Measurements from ENCODE around the gene PHACTR1. TPM values are rescaled to one million over a fixed set of nuclear protein-coding genes. Genes with fewer than 3 reads are reported as not detected.
A peak's percentile ranks its signal among the peaks of the same experiment; 100 is the strongest.

PHACTR1 gene
- total and polyA plus RNA-seq, 9 of the 15 experiments (the other 6 are each of a cell fraction or from before 2014, with no cell fraction given), result 11.5 to 32.6 (median 22.0) TPM

DNA sequence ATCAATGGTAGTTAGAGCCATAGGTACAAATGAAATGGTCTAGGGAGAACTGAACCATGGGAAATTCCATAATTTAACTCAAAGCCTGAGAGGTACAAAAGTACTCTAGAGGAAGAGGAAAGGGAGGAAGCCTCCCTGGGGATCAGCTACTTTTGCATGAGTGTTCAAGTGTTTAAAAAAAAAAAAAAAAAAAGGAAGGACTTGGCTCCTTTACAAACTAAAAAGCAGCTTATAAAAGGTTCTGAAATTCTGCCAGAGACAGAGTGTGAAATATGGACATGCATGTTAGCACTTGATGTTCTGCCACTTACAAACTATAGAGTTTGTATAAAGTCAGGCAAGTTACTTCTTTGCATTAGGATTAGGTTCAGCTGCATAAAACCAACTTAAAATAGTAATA is 321.7 kb downstream of the PHACTR1 start:
- Histone ChIP-seq H3K79me2 (ENCODE audit: control insufficient read depth, insufficient read depth, low read length) (no peaks in the 10 kb centered on the region), H3K4me2 (ENCODE audit: insufficient read depth, low read length) (no peak overlapping the region), H3K4me3 (no peak overlapping the region), H3K9me3 (replicated peaks; ENCODE audit: control insufficient read depth, insufficient read depth, low read depth, low read length) (no peaks in the 10 kb centered on the region), H3K27ac (ENCODE audit: extremely low read depth, low read depth, low read length) (no peak overlapping the region), H4K20me1 (replicated peaks; ENCODE audit: control insufficient read depth, insufficient read depth, low read length) (no peaks in the 10 kb centered on the region), H3K27me3 (ENCODE audit: control insufficient read depth in 2 of 2, insufficient read depth in 2 of 2, low read length in 2 of 2) (no peaks in the 10 kb centered on the region), H3K9me1 (ENCODE audit: control insufficient read depth, insufficient read depth, low read length) (no peaks in the 10 kb centered on the region), H2AFZ (ENCODE audit: low read depth, low read length) (no peak overlapping the region), H3K36me3 (ENCODE audit: control insufficient read depth, insufficient read depth, low read length) (no peaks in the 10 kb centered on the region), H3K9ac (ENCODE audit: insufficient read depth in 1 of 2, low read depth in 2 of 2, low read length in 2 of 2) (no peak overlapping the region), H3K4me1 (replicated peaks in 1 of 2; ENCODE audit: control insufficient read depth in 2 of 2, insufficient read depth in 2 of 2, low read length in 2 of 2) (no peaks in the 10 kb centered on the region)
- POLR2A ChIA-PET, result interaction anchor here (0.7 kb wide), 1 partner anchor 21 kb away, joined by 3 read pairs; no protein-coding TSS in a partner anchor
- in situ Hi-C loops (cut with MboI), result no loop called here
- FAIRE-seq, result peak; percentile 29
- no peak for ATAC-seq
- DNase-seq (ENCODE audit: extremely low read depth in 1 of 4, low spot score in 3 of 4), result no peak
- CTCF ChIA-PET (ENCODE audit: low intra/inter-chr PET ratio), result no interaction called here
- intact Hi-C loops (cut with micrococcal nuclease), result no loop called here
- no TSS peak for BruUV-seq (replicated peaks)
- TF ChIP-seq SIRT6 (IDR thresholded peaks at IDR 0.05; ENCODE audit: low read depth, low read length) (no peak), TAF1 (IDR thresholded peaks at IDR 0.05; ENCODE audit: control insufficient read depth, extremely low read depth, insufficient read depth, low read length, severe bottlenecking) (no peak), PYGO2 (tag; IDR thresholded peaks at IDR 0.05) (no peak), ZNF431 (CRISPR knock-in tag; IDR thresholded peaks at IDR 0.05) (no peak), GABPA (tag; conservative IDR thresholded peaks at IDR 0.05; ENCODE audit: low read depth) (no peak), ILK (tag; IDR thresholded peaks at IDR 0.05; ENCODE audit: borderline replicate concordance, low read depth) (no peak), NCOA1 (IDR thresholded peaks at IDR 0.05; ENCODE audit: low read depth) (no peak), BRD9 (IDR thresholded peaks at IDR 0.05; ENCODE audit: low read depth, partially characterized antibody) (no peak), MEF2D (tag; conservative IDR thresholded peaks at IDR 0.05; ENCODE audit: low read depth) (no peak)
- TF ChIP-seq, protein P1, sequence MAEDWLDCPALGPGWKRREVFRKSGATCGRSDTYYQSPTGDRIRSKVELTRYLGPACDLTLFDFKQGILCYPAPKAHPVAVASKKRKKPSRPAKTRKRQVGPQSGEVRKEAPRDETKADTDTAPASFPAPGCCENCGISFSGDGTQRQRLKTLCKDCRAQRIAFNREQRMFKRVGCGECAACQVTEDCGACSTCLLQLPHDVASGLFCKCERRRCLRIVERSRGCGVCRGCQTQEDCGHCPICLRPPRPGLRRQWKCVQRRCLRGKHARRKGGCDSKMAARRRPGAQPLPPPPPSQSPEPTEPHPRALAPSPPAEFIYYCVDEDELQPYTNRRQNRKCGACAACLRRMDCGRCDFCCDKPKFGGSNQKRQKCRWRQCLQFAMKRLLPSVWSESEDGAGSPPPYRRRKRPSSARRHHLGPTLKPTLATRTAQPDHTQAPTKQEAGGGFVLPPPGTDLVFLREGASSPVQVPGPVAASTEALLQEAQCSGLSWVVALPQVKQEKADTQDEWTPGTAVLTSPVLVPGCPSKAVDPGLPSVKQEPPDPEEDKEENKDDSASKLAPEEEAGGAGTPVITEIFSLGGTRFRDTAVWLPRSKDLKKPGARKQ (CRISPR knock-in tag; IDR thresholded peaks at IDR 0.05), result no peak
- TF ChIP-seq, protein P2, sequence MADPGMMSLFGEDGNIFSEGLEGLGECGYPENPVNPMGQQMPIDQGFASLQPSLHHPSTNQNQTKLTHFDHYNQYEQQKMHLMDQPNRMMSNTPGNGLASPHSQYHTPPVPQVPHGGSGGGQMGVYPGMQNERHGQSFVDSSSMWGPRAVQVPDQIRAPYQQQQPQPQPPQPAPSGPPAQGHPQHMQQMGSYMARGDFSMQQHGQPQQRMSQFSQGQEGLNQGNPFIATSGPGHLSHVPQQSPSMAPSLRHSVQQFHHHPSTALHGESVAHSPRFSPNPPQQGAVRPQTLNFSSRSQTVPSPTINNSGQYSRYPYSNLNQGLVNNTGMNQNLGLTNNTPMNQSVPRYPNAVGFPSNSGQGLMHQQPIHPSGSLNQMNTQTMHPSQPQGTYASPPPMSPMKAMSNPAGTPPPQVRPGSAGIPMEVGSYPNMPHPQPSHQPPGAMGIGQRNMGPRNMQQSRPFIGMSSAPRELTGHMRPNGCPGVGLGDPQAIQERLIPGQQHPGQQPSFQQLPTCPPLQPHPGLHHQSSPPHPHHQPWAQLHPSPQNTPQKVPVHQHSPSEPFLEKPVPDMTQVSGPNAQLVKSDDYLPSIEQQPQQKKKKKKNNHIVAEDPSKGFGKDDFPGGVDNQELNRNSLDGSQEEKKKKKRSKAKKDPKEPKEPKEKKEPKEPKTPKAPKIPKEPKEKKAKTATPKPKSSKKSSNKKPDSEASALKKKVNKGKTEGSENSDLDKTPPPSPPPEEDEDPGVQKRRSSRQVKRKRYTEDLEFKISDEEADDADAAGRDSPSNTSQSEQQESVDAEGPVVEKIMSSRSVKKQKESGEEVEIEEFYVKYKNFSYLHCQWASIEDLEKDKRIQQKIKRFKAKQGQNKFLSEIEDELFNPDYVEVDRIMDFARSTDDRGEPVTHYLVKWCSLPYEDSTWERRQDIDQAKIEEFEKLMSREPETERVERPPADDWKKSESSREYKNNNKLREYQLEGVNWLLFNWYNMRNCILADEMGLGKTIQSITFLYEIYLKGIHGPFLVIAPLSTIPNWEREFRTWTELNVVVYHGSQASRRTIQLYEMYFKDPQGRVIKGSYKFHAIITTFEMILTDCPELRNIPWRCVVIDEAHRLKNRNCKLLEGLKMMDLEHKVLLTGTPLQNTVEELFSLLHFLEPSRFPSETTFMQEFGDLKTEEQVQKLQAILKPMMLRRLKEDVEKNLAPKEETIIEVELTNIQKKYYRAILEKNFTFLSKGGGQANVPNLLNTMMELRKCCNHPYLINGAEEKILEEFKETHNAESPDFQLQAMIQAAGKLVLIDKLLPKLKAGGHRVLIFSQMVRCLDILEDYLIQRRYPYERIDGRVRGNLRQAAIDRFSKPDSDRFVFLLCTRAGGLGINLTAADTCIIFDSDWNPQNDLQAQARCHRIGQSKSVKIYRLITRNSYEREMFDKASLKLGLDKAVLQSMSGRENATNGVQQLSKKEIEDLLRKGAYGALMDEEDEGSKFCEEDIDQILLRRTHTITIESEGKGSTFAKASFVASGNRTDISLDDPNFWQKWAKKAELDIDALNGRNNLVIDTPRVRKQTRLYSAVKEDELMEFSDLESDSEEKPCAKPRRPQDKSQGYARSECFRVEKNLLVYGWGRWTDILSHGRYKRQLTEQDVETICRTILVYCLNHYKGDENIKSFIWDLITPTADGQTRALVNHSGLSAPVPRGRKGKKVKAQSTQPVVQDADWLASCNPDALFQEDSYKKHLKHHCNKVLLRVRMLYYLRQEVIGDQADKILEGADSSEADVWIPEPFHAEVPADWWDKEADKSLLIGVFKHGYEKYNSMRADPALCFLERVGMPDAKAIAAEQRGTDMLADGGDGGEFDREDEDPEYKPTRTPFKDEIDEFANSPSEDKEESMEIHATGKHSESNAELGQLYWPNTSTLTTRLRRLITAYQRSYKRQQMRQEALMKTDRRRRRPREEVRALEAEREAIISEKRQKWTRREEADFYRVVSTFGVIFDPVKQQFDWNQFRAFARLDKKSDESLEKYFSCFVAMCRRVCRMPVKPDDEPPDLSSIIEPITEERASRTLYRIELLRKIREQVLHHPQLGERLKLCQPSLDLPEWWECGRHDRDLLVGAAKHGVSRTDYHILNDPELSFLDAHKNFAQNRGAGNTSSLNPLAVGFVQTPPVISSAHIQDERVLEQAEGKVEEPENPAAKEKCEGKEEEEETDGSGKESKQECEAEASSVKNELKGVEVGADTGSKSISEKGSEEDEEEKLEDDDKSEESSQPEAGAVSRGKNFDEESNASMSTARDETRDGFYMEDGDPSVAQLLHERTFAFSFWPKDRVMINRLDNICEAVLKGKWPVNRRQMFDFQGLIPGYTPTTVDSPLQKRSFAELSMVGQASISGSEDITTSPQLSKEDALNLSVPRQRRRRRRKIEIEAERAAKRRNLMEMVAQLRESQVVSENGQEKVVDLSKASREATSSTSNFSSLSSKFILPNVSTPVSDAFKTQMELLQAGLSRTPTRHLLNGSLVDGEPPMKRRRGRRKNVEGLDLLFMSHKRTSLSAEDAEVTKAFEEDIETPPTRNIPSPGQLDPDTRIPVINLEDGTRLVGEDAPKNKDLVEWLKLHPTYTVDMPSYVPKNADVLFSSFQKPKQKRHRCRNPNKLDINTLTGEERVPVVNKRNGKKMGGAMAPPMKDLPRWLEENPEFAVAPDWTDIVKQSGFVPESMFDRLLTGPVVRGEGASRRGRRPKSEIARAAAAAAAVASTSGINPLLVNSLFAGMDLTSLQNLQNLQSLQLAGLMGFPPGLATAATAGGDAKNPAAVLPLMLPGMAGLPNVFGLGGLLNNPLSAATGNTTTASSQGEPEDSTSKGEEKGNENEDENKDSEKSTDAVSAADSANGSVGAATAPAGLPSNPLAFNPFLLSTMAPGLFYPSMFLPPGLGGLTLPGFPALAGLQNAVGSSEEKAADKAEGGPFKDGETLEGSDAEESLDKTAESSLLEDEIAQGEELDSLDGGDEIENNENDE (IDR thresholded peaks at IDR 0.05; ENCODE audit: low read depth, low read length), result no peak
